Dendritic cell treated with granulocyte-macrophage colony-stimulating factor and Interleukin-4, amounts not matched to agents 40 ng/mL and 50 ng/mL, for 4 days (primary cell): ENCODE results near the gene N4BP2L2.

Experiments used
- H3K27ac Mint-ChIP-seq: one replicate; pipeline ENCODE4 v1.8.0; 2022; ENCODE audit warnings: mild to moderate bottlenecking, mixed read lengths
- H3K27me3 Mint-ChIP-seq: one replicate; pipeline ENCODE4 v1.8.0; 2022; ENCODE audit warnings: mild to moderate bottlenecking, mixed read lengths
- H3K36me3 Mint-ChIP-seq: one replicate; pipeline ENCODE4 v1.8.0; 2022; ENCODE audit warnings: low read depth, mixed read lengths
- H3K4me1 Mint-ChIP-seq: one replicate; pipeline ENCODE4 v1.8.0; 2022; ENCODE audit warnings: low read depth, mixed read lengths
- H3K4me3 Mint-ChIP-seq: one replicate; pipeline ENCODE4 v1.8.0; 2022; ENCODE audit warnings: mild to moderate bottlenecking, moderate library complexity, mixed read lengths
- H3K9me3 Mint-ChIP-seq: one replicate; pipeline ENCODE4 v1.8.0; 2022; ENCODE audit warnings: mixed read lengths
- intact Hi-C: fragments of 100-400 bp; cut with micrococcal nuclease; formaldehyde crosslinking; loops from one replicate; pipeline ENCODE4 v1.15.0; 2022

N4BP2L2 gene

GRCh38 chr13:32415019-32415418, 123.6 kb downstream of the N4BP2L2 start:
- intact Hi-C loops: no loop called here
- Mint-ChIP-seq H3K27me3 (no peaks in the 10 kb centered on the region), H3K27ac (no peak overlapping the region), H3K36me3 (peaks cover 62% of the 10 kb centered on the region), H3K9me3 (peaks cover 28% of the 10 kb centered on the region), H3K4me3 (no peak overlapping the region), H3K4me1 (peaks cover 17% of the 10 kb centered on the region)

- Mint-ChIP-seq H3K4me3 (no peak overlapping the region), H3K9me3 (peaks cover 23% of the 10 kb centered on the region), H3K27ac (no peak overlapping the region), H3K4me1 (peaks cover 21% of the 10 kb centered on the region), H3K36me3 (peaks cover 62% of the 10 kb centered on the region), H3K27me3 (no peaks in the 10 kb centered on the region)
- intact Hi-C loops: no loop called here
These were observed 124.0 kb downstream of the N4BP2L2 start for GRCh38 chr13:32414580-32414979.

- intact Hi-C loops: no loop called here
- Mint-ChIP-seq H3K27me3 (no peaks in the 10 kb centered on the region), H3K4me3 (no peak overlapping the region), H3K27ac (no peak overlapping the region), H3K4me1 (peaks cover 19% of the 10 kb centered on the region), H3K9me3 (peaks cover 10% of the 10 kb centered on the region), H3K36me3 (peaks cover 59% of the 10 kb centered on the region)
These were observed 125.3 kb downstream of the N4BP2L2 start for GRCh38 chr13:32413284-32413683.

- H3K27me3 Mint-ChIP-seq: no peaks in the 10 kb centered on the region
- intact Hi-C loops: no loop called here
- peaks cover 11% of the 10 kb centered on the region for H3K4me1 Mint-ChIP-seq
- H3K9me3 Mint-ChIP-seq: no peaks in the 10 kb centered on the region
- H3K36me3 Mint-ChIP-seq: peaks cover 76% of the 10 kb centered on the region
- no peak overlapping the region for H3K4me3 Mint-ChIP-seq
- no peak overlapping the region for H3K27ac Mint-ChIP-seq
These were observed 128.8 kb downstream of the N4BP2L2 start for GRCh38 chr13:32409561-32410421.

- H3K27me3 Mint-ChIP-seq: no peaks in the 10 kb centered on the region
- peaks cover 11% of the 10 kb centered on the region for H3K4me1 Mint-ChIP-seq
- H3K36me3 Mint-ChIP-seq: peaks cover 84% of the 10 kb centered on the region
- no peak overlapping the region for H3K4me3 Mint-ChIP-seq
- no peak overlapping the region for H3K27ac Mint-ChIP-seq
- H3K9me3 Mint-ChIP-seq: no peaks in the 10 kb centered on the region
- intact Hi-C loops: no loop called here
These were observed 129.6 kb downstream of the N4BP2L2 start for GRCh38 chr13:32409001-32409313.

GRCh38 chr13:32408296-32409000, 130.1 kb downstream of the N4BP2L2 start:
- no peak overlapping the region for H3K27ac Mint-ChIP-seq
- H3K27me3 Mint-ChIP-seq: no peaks in the 10 kb centered on the region
- no peak overlapping the region for H3K4me3 Mint-ChIP-seq
- peaks cover 11% of the 10 kb centered on the region for H3K4me1 Mint-ChIP-seq
- H3K9me3 Mint-ChIP-seq: no peaks in the 10 kb centered on the region
- intact Hi-C loops: no loop called here
- H3K36me3 Mint-ChIP-seq: peaks cover 86% of the 10 kb centered on the region

- Mint-ChIP-seq H3K4me1 (peaks cover 11% of the 10 kb centered on the region), H3K9me3 (no peaks in the 10 kb centered on the region), H3K36me3 (peaks cover 90% of the 10 kb centered on the region), H3K27ac (no peak overlapping the region), H3K27me3 (no peaks in the 10 kb centered on the region), H3K4me3 (no peak overlapping the region)
- intact Hi-C loops: no loop called here
These were observed 130.7 kb downstream of the N4BP2L2 start for GRCh38 chr13:32407854-32408253.

GRCh38 chr13:32403108-32403507, 135.5 kb downstream of the N4BP2L2 start:
- Mint-ChIP-seq H3K27me3 (no peaks in the 10 kb centered on the region), H3K36me3 (peaks cover 78% of the 10 kb centered on the region), H3K4me3 (no peak overlapping the region), H3K4me1 (no peaks in the 10 kb centered on the region), H3K27ac (no peak overlapping the region), H3K9me3 (no peaks in the 10 kb centered on the region)
- intact Hi-C loops: no loop called here

- Mint-ChIP-seq H3K4me1 (peaks cover 14% of the 10 kb centered on the region), H3K36me3 (peaks cover 7% of the 10 kb centered on the region), H3K9me3 (no peaks in the 10 kb centered on the region), H3K4me3 (no peak overlapping the region), H3K27ac (no peak overlapping the region), H3K27me3 (no peaks in the 10 kb centered on the region)
- intact Hi-C loops: no loop called here
These were observed 147.4 kb downstream of the N4BP2L2 start for GRCh38 chr13:32391101-32391619.

GRCh38 chr13:32390484-32390883, 148.1 kb downstream of the N4BP2L2 start:
- Mint-ChIP-seq H3K27ac (no peak overlapping the region), H3K4me3 (no peak overlapping the region), H3K36me3 (peaks cover 7% of the 10 kb centered on the region), H3K4me1 (peaks cover 14% of the 10 kb centered on the region), H3K9me3 (no peaks in the 10 kb centered on the region), H3K27me3 (no peaks in the 10 kb centered on the region)
- intact Hi-C loops: no loop called here

GRCh38 chr13:32390048-32390447, 148.5 kb downstream of the N4BP2L2 start:
- intact Hi-C loops: no loop called here
- Mint-ChIP-seq H3K4me1 (peaks cover 14% of the 10 kb centered on the region), H3K4me3 (no peak overlapping the region), H3K36me3 (peaks cover 7% of the 10 kb centered on the region), H3K9me3 (no peaks in the 10 kb centered on the region), H3K27ac (no peak overlapping the region), H3K27me3 (no peaks in the 10 kb centered on the region)

GRCh38 chr13:32385410-32385809, 153.2 kb downstream of the N4BP2L2 start:
- H3K4me1 Mint-ChIP-seq: no peaks in the 10 kb centered on the region
- intact Hi-C loops: no loop called here

GRCh38 chr13:32384702-32385101, 153.9 kb downstream of the N4BP2L2 start:
- Mint-ChIP-seq H3K27me3 (no peaks in the 10 kb centered on the region), H3K9me3 (no peaks in the 10 kb centered on the region)

More at GRCh38 chr13:32385410-32385809, 153.2 kb downstream of the N4BP2L2 start:
- Mint-ChIP-seq H3K9me3 (no peaks in the 10 kb centered on the region), H3K27ac (no peak overlapping the region), H3K27me3 (no peaks in the 10 kb centered on the region), H3K4me3 (no peak overlapping the region), H3K36me3 (peaks cover 7% of the 10 kb centered on the region)

More at GRCh38 chr13:32384702-32385101, 153.9 kb downstream of the N4BP2L2 start:
- intact Hi-C loops: loop anchor here (5.0 kb wide), 1 partner anchor 58 kb away; no protein-coding TSS in a partner anchor
- no peak overlapping the region for H3K27ac Mint-ChIP-seq
- H3K4me1 Mint-ChIP-seq: no peaks in the 10 kb centered on the region
- H3K4me3 Mint-ChIP-seq: no peak overlapping the region
- H3K36me3 Mint-ChIP-seq: peaks cover 8% of the 10 kb centered on the region
